HG03103 (cell line): ENCODE data around the gene GCM1.
A peak's percentile ranks its signal among the peaks of the same experiment; 100 is the strongest.
"Not testable (repeated sequence)": the region's sequence is repeated elsewhere in the genome, so short reads cannot be mapped to it uniquely, and the experiment has no call there.

Source experiments
- ATAC-seq: cut with Tn5 transposase; IDR thresholded peaks from one replicate; pipeline ENCODE4 v1.9.1; 2021; ENCODE audit warnings: low read depth; ENCODE audit not compliant: unreplicated experiment

Gene GCM1

GRCh38 chr6:53148684-53149083 lies at the start of gene GCM1:
TSS of gene GCM1 (minus strand) at chr6:53148841. CDS start at chr6:53145632, 3,209 bp downstream.
- no peak for ATAC-seq

GRCh38 chr6:53197553-53197952 lies 48.9 kb upstream of the GCM1 start:
- ATAC-seq: no peak

- no peak for ATAC-seq
Measured at GRCh38 chr6:53195048-53195447, 46.4 kb upstream of the GCM1 start.

GRCh38 chr6:53192682-53193188 lies 44.1 kb upstream of the GCM1 start:
- no peak for ATAC-seq

GRCh38 chr6:53189554-53189953 lies 40.9 kb upstream of the GCM1 start:
- ATAC-seq: no peak

GRCh38 chr6:53188833-53189232 lies 40.2 kb upstream of the GCM1 start:
- ATAC-seq: no peak

- ATAC-seq: no peak
Measured at GRCh38 chr6:53180678-53181077, 32.0 kb upstream of the GCM1 start.

- no peak for ATAC-seq
Measured at GRCh38 chr6:53179961-53180651, 31.5 kb upstream of the GCM1 start.

- ATAC-seq: no peak
Measured at GRCh38 chr6:53178837-53179432, 30.3 kb upstream of the GCM1 start.

GRCh38 chr6:53175027-53175426 lies 26.4 kb upstream of the GCM1 start:
- no peak for ATAC-seq

GRCh38 chr6:53172468-53172803 lies 23.8 kb upstream of the GCM1 start:
- ATAC-seq: no peak

GRCh38 chr6:53171605-53172467 lies 23.2 kb upstream of the GCM1 start:
- ATAC-seq: peak; percentile 75

GRCh38 chr6:53168516-53169267 lies 20.1 kb upstream of the GCM1 start:
- ATAC-seq: no peak

GRCh38 chr6:53165293-53165692 lies 16.7 kb upstream of the GCM1 start:
- ATAC-seq: no peak

- ATAC-seq: no peak
Measured at GRCh38 chr6:53162606-53163005, 14.0 kb upstream of the GCM1 start.

- no peak for ATAC-seq
Measured at GRCh38 chr6:53161481-53162009, 12.9 kb upstream of the GCM1 start.

- no peak for ATAC-seq
Measured at GRCh38 chr6:53159558-53159957, 10.9 kb upstream of the GCM1 start.

GRCh38 chr6:53158076-53158475 lies 9.4 kb upstream of the GCM1 start:
- ATAC-seq: not testable (repeated sequence)

- ATAC-seq: not testable (repeated sequence)
Measured at GRCh38 chr6:53155279-53155678, 6.6 kb upstream of the GCM1 start.

GRCh38 chr6:53154794-53155193 lies 6.2 kb upstream of the GCM1 start:
- ATAC-seq: no peak
